Activated CD8-positive, alpha-beta memory T cell treated with anti-CD3 and anti-CD28 coated beads, Interleukin-2, amount 50 U/mL, for 4 hours (primary cell): Measurements from ENCODE around the gene NAMPT.
"Not testable (repeated sequence)": the region's sequence is repeated elsewhere in the genome, so short reads cannot be mapped to it uniquely, and the experiment has no call there.

Source experiments
- DNase-seq: peaks from one replicate; pipeline ENCODE4 v3.0.0-alpha.2; 2020

The NAMPT gene

DNA sequence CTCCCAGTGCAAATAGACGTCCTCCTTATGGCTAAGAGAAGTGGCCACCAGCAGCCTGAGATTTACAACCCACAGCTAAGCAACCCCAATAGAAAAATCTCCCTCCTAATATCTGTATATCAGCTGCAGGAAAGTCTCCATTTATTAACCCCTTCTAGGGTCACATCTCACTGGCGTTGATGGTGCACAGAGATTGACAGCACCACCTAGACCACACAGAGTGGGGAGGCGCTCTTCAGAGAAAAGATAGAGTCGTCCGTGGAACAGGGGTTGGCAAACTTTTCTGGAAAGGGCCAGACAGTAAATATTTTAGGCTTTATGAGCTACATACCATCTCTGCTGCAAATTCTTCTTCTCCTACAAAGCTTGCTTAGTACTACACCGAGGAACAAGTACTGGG lies 60.0 kb downstream of the NAMPT start:
- no peak for DNase-seq

DNA sequence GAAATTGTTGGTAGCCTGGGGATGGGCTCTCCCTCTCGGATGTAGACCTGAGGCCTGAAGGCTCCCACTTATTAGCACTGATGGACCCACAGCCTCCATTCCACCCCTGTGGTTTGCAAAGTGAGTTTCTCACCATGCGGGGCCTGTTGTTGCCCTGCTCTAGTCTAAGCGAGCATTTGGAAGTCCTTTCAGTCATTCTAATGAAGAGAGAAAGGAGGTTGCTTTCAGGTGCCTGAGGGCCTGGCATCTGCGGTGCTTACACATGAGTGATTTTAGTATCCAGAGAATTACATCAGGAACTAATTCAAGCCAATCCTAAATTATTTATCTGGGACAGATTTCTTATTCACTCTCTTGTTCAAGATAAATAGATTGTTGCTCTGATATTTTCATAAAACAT lies 61.6 kb downstream of the NAMPT start:
- DNase-seq: no peak

DNA sequence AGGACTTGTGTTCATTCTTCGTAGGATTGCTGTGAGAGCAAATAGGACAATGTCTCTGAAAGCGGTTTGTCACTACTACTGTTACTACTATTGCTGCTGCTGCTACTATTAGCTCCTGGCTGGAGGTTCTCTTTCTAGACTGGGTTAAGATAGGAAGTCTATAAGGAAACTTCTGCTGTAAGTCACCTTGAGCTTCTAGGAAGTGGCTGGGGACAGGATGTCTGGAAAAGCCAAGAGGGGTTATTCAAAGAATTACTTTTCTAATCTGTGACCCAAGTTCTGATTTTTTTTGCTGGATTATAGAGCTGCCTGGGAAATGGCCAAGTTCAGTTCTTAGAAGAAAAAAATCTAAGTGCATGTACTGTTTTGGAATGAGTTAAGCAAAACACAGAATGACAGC lies 62.2 kb downstream of the NAMPT start:
- no peak for DNase-seq

DNA sequence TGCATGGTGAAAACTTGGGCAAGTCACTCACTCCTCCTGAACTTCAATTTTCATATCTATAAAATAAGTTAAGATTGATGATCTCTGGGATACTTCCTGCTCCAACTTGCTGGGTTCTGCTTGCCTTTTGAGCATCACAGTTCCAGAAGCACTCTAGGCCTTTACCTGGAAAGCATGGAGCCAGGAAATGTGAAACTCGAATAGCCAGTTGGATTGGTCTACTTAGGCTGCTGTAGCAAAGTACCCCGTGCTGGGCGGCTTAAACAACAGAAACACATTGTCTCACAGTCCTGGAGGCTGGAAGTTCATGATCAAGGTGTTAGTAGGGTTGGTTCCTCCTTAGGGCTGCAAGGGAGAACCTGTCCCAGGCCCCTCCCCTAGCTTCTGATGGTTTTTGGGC lies 64.5 kb downstream of the NAMPT start:
- no peak for DNase-seq

DNA sequence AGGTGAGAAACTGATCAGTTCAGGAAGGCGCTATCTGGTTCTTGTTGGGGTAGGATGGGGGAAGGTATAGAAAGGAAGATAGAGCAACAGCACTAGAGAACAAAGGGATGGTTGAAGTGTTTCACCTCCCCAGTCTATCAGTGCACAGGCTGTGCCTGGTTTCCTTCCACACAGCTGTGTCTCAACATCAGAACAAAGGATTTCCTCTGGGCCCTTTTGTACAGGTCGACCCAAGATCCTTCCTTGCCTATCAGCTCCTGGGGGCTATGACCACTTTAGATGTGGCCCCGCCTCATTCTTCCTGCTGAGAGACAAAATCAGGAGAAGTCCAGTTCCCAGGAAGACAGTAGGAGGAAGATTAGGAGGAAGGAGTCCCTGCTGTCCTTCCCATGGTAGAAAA lies 65.6 kb downstream of the NAMPT start:
- no peak for DNase-seq

DNA sequence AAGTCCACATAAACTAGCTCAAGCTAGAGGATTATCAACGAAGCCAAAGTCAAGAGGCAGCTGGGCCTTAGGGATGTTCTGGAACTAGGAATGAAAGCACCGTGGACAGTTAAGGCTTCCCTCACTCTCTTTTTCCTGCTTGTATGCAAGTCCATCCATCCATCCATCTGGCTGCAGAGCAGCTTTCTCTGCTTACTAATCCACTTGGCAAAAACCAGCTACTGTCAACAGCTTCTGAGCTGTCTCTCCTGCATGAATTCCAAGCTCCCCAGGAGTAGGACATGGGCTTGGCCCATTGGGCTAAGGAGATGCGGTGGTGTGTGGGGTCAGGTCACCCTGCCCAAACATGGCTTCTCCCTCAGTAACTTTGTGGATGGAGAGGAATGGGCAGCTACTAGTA lies 66.2 kb downstream of the NAMPT start:
- no peak for DNase-seq

DNA sequence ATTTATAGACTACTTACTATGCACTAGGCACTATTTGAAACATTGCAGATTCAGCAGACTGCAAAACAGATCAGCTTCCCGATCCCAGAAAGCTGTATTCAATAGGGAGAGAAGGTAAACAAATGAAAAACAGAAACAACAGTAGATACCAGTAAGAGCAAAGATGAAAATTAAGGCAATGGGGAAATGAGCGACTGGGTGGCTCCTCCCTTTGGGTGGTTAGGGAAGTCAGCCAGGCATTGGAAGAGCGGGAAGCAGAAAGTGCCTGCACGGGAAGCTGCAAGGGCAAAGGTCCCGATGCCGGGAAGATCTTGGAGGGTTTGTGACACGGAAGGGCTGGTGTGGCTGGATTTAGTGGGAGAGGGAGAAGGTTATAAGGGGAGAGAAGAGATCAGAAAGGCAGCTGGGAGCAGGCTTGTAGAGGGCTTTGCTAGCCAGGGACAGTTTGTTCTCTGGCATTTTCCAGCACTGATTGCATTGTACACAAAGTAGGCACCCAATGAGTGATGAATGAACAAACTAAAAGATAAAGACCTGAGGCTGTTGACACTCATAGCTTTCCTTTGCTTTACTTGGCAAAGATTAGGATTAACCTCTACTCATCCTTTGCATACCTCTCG lies 67.8 kb downstream of the NAMPT start:
- no peak for DNase-seq

DNA sequence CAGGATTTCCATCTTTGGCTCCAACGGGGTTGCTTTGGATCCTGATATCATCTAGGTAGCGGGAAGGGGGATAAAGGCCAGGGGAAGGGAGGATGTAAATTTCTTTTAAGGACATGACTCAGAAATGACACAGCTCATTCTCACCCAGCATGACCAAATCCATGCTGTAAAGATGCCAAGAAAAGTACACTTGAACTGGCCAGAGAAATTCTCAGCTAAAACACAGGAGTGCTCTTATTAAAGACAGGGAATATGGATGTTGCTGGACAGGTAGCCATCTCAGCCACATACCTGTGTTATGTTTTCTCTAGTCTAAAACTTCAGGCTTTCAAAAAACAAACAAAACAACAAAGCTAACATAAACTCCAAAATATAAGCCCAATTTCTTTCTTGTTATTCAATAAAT lies 68.3 kb downstream of the NAMPT start:
- DNase-seq: no peak

DNA sequence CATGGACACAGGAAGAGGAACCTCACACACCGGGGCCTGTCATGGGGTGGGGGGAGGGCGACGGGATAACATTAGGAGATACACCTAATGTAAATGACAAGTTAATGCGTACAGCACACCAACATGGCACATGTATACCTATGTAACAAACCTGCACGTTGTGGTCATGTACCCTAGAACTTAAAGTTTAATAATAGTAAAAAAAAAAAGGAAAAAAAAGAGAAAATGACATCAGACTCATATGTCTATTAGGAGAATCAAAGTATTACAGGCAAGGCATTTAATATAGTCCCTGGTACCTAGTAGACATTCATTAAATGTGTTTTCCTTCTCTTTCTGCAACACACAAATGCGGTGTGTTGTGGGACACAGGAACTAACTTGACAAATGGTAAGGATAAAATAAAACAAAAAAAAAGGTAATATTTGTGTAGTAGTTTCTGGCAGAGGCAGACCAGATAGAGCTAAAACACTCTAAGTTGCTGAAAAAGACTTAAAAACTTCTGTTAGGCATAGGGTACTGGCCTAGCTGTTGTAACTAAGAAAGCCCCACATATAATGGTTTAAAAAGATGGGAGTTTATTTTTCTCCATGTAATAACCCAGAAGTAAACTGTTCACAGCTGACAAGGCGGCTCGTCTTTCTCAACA lies 68.8 kb downstream of the NAMPT start:
- DNase-seq: no peak

DNA sequence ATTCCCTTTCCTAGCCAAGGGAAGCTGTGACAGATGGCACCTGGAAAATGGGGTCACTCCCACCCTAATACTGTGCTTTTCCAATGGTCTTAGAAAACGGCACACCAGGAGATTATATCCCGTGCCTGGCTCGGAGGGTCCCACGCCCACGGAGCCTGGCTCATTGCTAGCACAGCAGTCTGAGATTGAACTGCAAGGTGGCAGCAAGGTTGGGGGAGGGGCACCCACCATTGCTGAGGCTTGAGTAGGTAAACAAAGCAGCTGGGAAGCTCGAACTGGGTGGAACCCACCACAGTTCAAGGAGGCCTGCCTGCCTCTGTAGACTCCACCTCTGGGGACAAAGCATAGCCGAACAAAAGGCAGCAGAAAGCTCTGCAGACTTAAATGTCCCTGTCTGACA lies 75.8 kb downstream of the NAMPT start:
- DNase-seq: not testable (repeated sequence)

DNA sequence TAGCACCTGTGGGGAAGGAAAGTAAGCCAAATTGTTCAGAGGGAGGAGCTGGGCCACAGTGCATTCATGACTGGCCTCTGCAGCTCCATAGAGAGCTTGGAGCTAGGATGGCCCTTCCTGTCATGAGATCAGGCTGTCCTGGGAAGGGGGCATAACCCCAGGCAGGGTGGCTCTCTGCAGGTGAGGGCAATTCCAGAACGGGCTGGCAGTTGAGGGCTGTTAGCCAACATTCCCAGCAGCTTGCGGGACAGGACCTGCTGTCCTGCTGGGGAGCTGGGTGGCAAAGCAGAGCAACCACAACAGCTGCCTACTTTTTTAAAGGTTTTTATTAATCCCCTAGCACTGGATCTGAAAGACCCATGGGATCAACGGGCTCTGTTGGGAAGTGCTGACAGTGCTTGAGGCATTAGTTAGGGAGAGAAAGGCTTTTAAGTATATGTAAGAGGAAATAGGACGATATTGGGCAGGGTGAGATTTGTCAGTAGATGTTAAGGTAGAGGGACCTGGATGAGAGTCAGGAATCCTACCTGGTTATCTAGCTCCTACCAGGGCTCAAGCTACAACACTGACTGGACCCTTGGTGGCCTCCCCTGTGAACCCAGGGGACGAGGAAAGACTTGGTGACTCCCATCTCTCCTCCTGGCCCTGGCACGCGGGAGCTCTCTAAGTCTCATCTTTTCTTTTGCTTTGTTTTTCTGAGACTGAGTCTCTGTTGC lies 77.8 kb downstream of the NAMPT start:
- no peak for DNase-seq

DNA sequence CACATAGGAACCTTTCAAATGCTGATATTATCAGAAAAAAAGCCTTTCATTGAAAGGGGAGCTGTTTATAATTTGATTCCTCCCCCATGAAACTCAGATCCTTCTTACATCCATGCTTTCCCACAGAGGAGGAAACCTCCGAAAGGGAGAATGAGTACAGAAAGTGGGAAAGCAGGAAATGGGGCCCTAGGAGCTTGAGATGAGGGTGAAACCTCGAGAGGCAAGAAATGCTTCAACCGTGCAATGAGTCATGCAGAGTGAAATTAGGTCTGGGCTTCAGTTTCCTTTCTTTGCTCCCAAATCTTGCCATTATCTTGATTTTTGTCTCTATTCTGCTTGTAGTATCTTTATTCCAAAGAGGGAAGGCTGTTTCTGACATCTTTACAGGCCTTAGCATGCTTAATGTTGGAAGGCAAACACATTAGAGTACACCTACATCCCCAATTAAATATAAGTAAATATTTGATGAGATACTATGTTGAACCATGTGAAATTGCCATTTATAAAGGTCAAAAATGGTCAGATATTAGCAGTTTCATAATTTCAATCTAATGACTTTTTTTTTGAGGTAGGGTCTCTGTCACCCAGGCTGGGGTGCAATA lies 79.1 kb downstream of the NAMPT start:
- no peak for DNase-seq

DNA sequence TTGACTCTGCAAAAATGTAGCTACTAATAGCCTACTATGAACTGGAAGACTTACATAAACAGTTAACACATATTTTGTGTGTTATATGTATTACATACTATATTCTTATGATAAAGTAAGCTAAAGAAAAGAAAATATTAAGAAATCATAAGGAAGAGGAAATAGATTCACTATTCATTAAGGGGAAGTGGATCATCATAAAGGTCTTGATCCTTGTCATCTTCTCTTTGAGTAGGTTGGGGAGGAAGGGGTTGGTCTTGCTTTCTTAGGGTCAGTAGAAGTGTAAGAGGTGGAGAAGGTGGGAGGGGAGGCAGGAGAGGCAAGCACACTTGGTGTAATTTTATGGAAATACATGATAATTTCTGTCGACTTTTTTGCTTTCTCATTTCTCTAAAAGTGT lies 81.3 kb downstream of the NAMPT start:
- DNase-seq: no peak

DNA sequence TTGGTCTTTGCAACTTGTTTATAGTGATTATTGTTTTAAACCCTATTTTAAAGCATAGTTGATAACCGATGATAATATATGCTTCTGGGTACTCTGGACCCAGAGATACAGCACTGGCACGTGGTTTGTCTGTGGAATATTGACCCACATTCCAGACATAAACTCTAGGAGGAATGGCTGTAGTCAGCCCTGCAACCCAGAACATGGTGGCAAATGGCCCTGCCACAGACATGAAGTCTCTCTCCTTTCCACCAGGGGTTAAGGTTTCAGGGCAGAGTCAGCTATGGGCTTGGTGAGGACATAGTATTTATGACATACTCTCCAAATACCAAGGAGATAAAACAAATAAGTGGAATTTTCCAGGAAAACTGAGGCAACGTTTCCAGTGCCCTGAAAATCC lies 83.6 kb downstream of the NAMPT start:
- DNase-seq: no peak

DNA sequence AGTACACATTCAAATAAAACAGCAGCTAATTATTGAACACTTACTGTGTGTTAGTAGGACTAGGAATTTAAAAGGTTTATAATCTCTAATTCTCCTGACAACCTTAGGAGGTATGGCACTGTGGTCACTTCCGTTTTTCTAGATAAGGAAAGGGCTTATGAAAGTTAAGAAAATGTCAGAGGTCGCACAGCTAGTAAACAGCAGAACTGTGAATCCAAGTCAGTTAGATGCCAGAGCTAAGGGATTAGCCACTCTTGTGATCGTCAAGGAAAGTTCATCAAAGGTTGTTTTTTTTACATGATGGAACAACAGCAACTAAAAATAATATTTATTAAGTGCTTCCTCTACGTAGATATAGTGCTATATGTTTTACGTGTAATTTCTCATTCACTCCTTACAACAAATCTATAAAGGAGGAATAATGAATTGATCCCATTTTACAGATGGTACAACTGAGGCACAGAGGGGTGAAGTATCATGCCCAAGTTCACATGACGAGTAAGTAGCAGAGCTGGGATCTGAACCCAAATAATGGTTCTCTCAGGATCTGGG lies 84.9 kb downstream of the NAMPT start:
- no peak for DNase-seq

DNA sequence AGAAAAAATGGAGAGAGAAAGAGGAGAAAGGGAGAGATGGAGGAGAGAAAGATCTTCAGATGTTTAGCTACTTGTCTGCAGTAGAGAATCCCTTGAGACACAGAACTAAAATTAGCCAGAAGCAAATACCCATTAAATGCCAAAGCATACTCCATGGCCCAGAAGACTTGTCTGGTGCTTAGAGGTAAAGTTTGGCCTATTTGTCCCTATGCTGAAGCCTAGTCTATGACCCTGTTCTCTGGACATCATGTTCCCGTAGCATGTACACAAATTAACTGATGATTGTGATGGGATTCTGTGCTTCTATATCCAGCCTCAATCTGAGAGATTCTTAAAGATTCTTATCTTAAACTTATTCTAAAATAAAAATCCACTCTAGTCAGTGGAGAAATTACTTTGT lies 85.8 kb downstream of the NAMPT start:
- DNase-seq: no peak
